A549 treated with RU486 at 1 μM for 4 hours (cell line): ENCODE data around the gene EPN2. TPM values are rescaled to one million over a fixed set of nuclear protein-coding genes. Genes with fewer than 3 reads are reported as not detected.

Source experiments
- total RNA-seq: library from RNA; stranded (reverse); fragments of 200-300 nt; extraction: Qiagen RNA extraction; gene quantifications from 5 replicates; pipeline ENCODE4 v1.2.3, GENCODE V29; 2022; ENCODE audit warnings: low read depth

EPN2 gene
- 37.7 to 54.8 TPM (median 51.9 TPM) in 5 replicates for total RNA-seq

DNA sequence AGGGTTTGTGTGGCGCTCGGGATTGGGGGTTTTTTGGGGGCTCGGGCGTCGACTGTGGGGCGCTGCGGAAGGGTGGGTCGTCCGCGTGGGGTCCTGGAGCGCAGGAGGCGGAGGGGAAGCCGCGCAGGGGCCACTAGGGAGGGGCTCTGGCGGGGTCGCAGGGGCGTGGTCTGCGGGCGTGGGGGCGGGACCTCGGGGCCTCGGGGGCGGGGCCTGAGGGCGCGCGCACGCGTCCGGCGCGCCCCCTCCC, at the start of gene EPN2:
EPN2 (plus strand) TSS at position 228 of the 250 bp plus-strand sequence. CDS start 45,754 bp downstream, outside the sequence.

GRCh38 chr17:19362277-19363113, 125.3 kb downstream of the EPN2 start, which contains the start of gene B9D1:
TSS of gene B9D1 (minus strand) at chr17:19362723. CDS start at chr17:19362569, 154 bp downstream.

DNA sequence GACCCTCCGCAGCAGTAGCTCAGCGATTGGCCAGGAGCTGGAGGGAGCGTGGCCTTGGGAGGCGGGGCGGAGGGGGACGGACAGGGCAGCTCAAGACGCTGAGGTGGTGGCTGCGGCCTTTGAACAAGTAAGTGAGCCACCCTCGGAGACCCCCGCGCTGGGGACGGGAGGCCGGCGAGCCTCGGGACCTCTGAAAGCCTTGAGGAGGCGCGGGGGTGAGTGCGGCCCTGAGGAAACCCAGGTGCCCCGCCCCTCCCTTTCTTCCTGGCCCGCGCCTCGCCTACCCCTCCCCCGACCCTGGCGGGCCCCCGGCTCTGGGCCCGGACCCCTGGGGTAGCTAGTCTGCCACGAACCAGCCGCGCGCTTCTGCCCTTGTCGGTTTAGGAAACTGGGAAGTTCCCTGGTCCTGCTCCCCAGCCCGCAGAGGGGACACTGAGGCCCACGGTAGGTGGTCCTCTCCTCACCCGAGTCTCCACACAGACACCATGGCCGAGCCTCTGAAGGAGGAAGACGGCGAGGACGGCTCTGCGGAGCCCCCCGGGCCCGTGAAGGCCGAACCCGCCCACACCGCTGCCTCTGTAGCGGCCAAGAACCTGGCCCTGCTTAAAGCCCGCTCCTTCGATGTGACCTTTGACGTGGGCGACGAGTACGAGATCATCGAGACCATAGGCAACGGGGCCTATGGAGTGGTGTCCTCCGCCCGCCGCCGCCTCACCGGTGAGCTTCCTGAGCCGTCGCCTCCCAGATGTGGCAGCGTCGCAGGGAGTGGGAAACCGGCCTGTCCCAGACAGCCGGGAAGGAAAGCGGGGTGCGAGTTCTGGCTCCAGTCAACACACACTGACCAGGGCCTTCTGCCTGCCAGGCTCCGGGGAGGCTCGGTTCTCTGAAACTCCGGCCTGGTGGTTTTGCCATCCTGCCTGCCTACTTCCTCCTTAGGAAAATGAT, 141.5 kb downstream of the EPN2 start, which contains the start of gene MAPK7:
MAPK7 (plus strand) TSS at position 83 of the 945 bp plus-strand sequence; CDS start at position 486, 403 bp downstream.

Other genes with a start within 250 kb of the EPN2 start
- gene FAM83G, start 232.6 kb upstream of the EPN2 start, total RNA-seq: 28.8 to 39.1 TPM (median 36.1 TPM) in 5 replicates
- gene GRAP, start 190.4 kb upstream of the EPN2 start, total RNA-seq: 0.09 to 0.28 TPM (median 0.22 TPM) in 5 replicates
- gene GRAPL, start 109.8 kb upstream of the EPN2 start, total RNA-seq: 0.22 TPM in 1 of 5 replicates, not detected in the others
- gene B9D1, start 125.4 kb downstream of the EPN2 start, total RNA-seq: 44.5 to 49.2 TPM (median 47.0 TPM) in 5 replicates
- 18.9 to 24.4 TPM (median 22.6 TPM) in 5 replicates for gene MAPK7, start 141.1 kb downstream of the EPN2 start, total RNA-seq
- 0.05 TPM in 1 of 5 replicates, not detected in the others for gene MFAP4, start 149.8 kb downstream of the EPN2 start, total RNA-seq
- gene RNF112, start 173.9 kb downstream of the EPN2 start, total RNA-seq: 0.23 to 0.60 TPM (median 0.46 TPM) in 5 replicates